Measurements from ENCODE around the gene PDE7B. TPM values are rescaled to one million over a fixed set of nuclear protein-coding genes. Genes with fewer than 3 reads are reported as not detected.

Gene PDE7B
- total RNA-seq, 1 experiment from 2014 or later: 0.03 TPM

- H3K4me3 ChIP-seq (ENCODE audit: low read depth in 2 of 2, low read length in 2 of 2): no peak overlapping the region
- no peaks in the 10 kb centered on the region for H3K9me3 ChIP-seq (ENCODE audit: control insufficient read depth, insufficient read depth, low read depth, low read length)
- intact Hi-C loops (cut with micrococcal nuclease; ENCODE audit: unreplicated experiment) (no loop called here), in situ Hi-C loops (cut with HindIII; ENCODE audit: low pct_unique_long_range_greater_than_20kb, low sequenced_read_pairs) (no loop called here)
- no peak for DNase-seq (ENCODE audit: low read depth, low spot score)
- H3K27me3 ChIP-seq (ENCODE audit: control insufficient read depth, insufficient read depth, low read length): no peaks in the 10 kb centered on the region
- H3K36me3 ChIP-seq (ENCODE audit: control insufficient read depth, insufficient read depth, low read length): no peaks in the 10 kb centered on the region
- no peak for TF ChIP-seq CTCF (IDR thresholded peaks at IDR 0.05)
- TF ChIP-seq TCF7L2 (IDR thresholded peaks at IDR 0.05; ENCODE audit: low read depth, low read length): no peak
- no peak for TF ChIP-seq SIN3A (IDR thresholded peaks at IDR 0.05; ENCODE audit: borderline replicate concordance, insufficient read depth, low read depth, low read length)
- no peak for TF ChIP-seq REST (IDR thresholded peaks at IDR 0.05; ENCODE audit: insufficient read depth in 1 of 2, low read depth in 2 of 2, low read length in 1 of 2)
- TF ChIP-seq POLR2AphosphoS5 (IDR thresholded peaks at IDR 0.05; ENCODE audit: low read depth, low read length): no peak
- H3K4me1 ChIP-seq (ENCODE audit: control insufficient read depth, insufficient read depth, low read length): no peaks in the 10 kb centered on the region
- ATAC-seq: no peak
- CTCF ChIA-PET: no interaction called here
- BruUV-seq (replicated peaks): no TSS peak
- no peak overlapping the region for H3K27ac ChIP-seq (ENCODE audit: low read length)
- POLR2A ChIA-PET: no interaction called here
These were observed 315.3 kb downstream of the PDE7B start for GRCh38 chr6:136166815-136167214.

GRCh38 chr6:136169394-136170148 lies 318.1 kb downstream of the PDE7B start:
- H3K27ac ChIP-seq (ENCODE audit: low read length): no peak overlapping the region
- no peaks in the 10 kb centered on the region for H3K9me3 ChIP-seq (ENCODE audit: control insufficient read depth, insufficient read depth, low read depth, low read length)
- ChIA-PET CTCF (no interaction called here), POLR2A (no interaction called here)
- BruUV-seq (replicated peaks): no TSS peak
- H3K4me3 ChIP-seq (ENCODE audit: low read depth in 2 of 2, low read length in 2 of 2): no peak overlapping the region
- H3K4me1 ChIP-seq (ENCODE audit: control insufficient read depth, insufficient read depth, low read length): no peaks in the 10 kb centered on the region
- H3K27me3 ChIP-seq (ENCODE audit: control insufficient read depth, insufficient read depth, low read length): no peaks in the 10 kb centered on the region
- TF ChIP-seq POLR2AphosphoS5 (IDR thresholded peaks at IDR 0.05; ENCODE audit: low read depth, low read length) (no peak), REST (IDR thresholded peaks at IDR 0.05; ENCODE audit: insufficient read depth in 1 of 2, low read depth in 2 of 2, low read length in 1 of 2) (no peak), CTCF (IDR thresholded peaks at IDR 0.05) (no peak), TCF7L2 (IDR thresholded peaks at IDR 0.05; ENCODE audit: low read depth, low read length) (no peak), SIN3A (IDR thresholded peaks at IDR 0.05; ENCODE audit: borderline replicate concordance, insufficient read depth, low read depth, low read length) (no peak)
- intact Hi-C loops (cut with micrococcal nuclease; ENCODE audit: unreplicated experiment): no loop called here
- no peaks in the 10 kb centered on the region for H3K36me3 ChIP-seq (ENCODE audit: control insufficient read depth, insufficient read depth, low read length)
- ATAC-seq: no peak
- in situ Hi-C loops (cut with HindIII; ENCODE audit: low pct_unique_long_range_greater_than_20kb, low sequenced_read_pairs): no loop called here
- DNase-seq (ENCODE audit: low read depth, low spot score): no peak

Measured in Panc1 (cell line).